HL-60 (cell line): ENCODE results near the gene KEL.

Experiments used
- CTCF ChIP-seq: IDR thresholded peaks from one replicate; pipeline ENCODE4 v1.5.1; 2011; ENCODE audit warnings: low read length, control low read depth, inconsistent platforms; ENCODE audit not compliant: insufficient read depth
- POLR2AphosphoS5 ChIP-seq: IDR thresholded peaks from 2 replicates; pipeline ENCODE4 v1.6.1; 2012; ENCODE audit warnings: low read depth

- TF ChIP-seq CTCF: peak; percentile 86
- no peak for TF ChIP-seq POLR2AphosphoS5
These were observed 46.1 kb upstream of the KEL start for GRCh38 chr7:143008007-143008901.
